KOPT-K1 (cell line): ENCODE results near the gene ITPRID2.

ENCODE experiments used
- H3K27ac ChIP-seq: fragments of 200-600 bp; sonication (generic); 2 replicates; pipeline ENCODE4 v1.5.1; 2016; ENCODE audit warnings: antibody characterized with exemption, mild to moderate bottlenecking, low read depth, low read length; ENCODE audit not compliant: poor library complexity, severe bottlenecking
- H3K36me3 ChIP-seq: fragments of 200-600 bp; sonication (generic); 2 replicates; pipeline ENCODE4 v1.5.1; 2017; ENCODE audit warnings: antibody characterized with exemption, mild to moderate bottlenecking, low read length, moderate library complexity; ENCODE audit not compliant: insufficient read depth
- H3K9me3 ChIP-seq: fragments of 200-600 bp; sonication (generic); 2 replicates; pipeline ENCODE4 v1.5.1; 2017; ENCODE audit warnings: antibody characterized with exemption, low read length, mild to moderate bottlenecking; ENCODE audit not compliant: insufficient read depth, poor library complexity, severe bottlenecking

ITPRID2 gene

DNA sequence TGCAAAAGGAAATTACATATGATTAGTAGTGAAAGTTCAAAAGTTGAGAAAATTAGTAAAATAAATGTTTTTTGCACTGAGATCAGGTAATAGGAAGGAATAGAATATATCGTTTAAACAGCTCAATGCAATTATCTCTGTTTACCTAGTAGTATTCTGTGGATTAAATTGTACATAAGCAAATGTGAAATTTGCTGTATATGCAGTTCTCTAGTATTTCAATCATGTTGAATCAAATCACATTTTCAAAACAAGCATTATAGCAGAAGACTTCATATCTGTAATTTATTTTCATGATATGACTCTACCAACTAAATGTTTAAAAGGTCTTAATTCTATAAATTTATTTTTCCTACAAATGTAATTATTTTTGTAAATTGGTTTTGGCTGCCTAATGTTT lies 31.6 kb downstream of the ITPRID2 start:
- H3K36me3 ChIP-seq: peaks cover 5% of the 10 kb centered on the region; the same call in 1 of the 2 replicates
- H3K27ac ChIP-seq: no peak overlapping the region
- H3K9me3 ChIP-seq: no peaks in the 10 kb centered on the region

DNA sequence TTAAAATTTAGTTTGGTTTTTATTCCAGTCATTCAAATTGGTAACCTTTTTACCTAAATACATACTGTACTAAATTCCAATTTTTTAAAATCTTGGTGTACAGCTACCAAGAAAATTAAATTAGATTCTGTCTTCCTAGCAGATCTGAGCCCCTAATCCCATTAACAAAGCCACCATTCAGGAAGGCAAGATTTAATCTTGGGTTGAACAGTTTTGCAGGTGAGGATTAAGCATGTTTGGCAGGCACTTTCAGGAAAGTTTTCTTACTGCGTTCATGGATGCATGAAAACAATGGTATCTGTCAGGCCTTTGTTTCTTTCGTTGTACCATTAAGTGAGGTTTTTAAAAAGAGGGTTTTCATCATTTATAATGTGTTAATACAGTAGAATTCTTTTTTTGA lies 32.8 kb downstream of the ITPRID2 start:
- H3K36me3 ChIP-seq: peaks cover 5% of the 10 kb centered on the region; the same call in 1 of the 2 replicates
- no peak overlapping the region for H3K27ac ChIP-seq
- H3K9me3 ChIP-seq: no peaks in the 10 kb centered on the region

DNA sequence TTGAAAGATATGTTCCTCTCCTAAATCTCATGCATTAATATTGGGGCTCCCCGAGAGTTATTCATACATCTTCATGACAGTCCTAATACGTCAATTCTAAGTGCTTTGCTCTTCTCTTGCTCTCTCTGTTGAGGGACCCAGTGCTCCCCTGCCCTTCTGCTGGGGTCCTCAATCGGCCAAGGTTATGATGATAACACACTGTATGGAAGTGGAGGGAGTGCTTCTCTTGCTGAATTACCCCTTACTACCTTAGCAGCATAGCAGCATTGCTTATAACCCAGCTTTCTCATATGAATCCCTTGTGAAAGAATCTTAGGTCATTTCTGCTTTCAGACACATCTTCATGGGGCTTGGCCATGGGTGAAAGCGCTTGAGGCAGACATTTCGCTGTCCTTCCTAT lies 43.2 kb downstream of the ITPRID2 start:
- no peaks in the 10 kb centered on the region for H3K36me3 ChIP-seq
- H3K9me3 ChIP-seq: no peaks in the 10 kb centered on the region
- no peak overlapping the region for H3K27ac ChIP-seq

DNA sequence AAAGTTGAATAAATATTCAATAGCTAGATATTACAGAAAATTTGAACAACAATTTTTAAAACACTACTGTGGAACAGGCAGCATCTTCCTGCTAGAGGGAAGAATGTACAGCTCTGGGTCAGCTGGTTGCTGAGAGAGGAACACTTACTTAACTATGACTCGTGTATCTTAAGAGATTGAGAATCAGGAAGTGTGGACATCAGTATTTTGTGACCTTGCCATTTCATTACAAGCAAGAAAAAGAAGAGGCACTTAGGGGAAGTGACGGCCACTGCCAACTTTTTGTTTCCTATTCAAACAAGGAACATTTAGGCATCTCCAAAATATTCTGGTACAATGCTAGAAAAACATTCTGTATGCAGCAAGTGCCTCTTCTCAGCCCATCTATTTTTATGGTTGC lies 45.9 kb downstream of the ITPRID2 start:
- Histone ChIP-seq H3K36me3 (no peaks in the 10 kb centered on the region), H3K9me3 (no peaks in the 10 kb centered on the region), H3K27ac (no peak overlapping the region)

DNA sequence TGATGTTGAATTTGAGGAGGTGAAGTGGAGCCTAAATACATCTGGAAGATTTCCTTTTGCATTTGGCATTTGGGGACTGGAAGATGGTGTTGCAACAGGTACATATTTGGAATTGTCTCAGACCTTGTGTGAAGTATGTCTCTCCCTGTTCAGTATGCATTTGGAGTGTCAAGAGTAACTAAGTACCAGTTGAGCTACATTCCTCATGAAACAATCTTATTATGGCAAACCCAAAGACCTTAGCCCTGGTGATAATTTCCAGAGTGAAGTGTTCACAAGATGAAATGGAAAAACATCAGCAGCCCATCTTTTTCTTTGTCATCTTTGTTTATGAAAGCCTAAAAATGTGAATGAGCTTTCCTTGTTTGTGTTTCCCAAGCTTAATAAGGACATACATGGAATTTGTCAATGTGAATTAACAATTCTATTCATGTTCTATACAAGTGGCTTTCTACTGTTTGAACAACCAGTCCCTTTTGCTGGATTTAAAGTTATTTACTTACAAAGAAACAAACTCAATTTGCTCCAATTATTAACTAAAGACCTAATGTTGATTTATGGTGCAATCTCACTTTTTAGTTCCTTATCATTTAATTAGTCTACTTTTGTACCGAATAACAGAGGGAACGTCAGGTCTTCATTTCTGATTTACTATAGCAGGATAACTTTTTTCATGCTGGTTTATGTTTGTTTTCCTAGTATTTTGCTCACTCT lies 52.0 kb downstream of the ITPRID2 start:
- no peak overlapping the region for H3K27ac ChIP-seq
- no peaks in the 10 kb centered on the region for H3K36me3 ChIP-seq

DNA sequence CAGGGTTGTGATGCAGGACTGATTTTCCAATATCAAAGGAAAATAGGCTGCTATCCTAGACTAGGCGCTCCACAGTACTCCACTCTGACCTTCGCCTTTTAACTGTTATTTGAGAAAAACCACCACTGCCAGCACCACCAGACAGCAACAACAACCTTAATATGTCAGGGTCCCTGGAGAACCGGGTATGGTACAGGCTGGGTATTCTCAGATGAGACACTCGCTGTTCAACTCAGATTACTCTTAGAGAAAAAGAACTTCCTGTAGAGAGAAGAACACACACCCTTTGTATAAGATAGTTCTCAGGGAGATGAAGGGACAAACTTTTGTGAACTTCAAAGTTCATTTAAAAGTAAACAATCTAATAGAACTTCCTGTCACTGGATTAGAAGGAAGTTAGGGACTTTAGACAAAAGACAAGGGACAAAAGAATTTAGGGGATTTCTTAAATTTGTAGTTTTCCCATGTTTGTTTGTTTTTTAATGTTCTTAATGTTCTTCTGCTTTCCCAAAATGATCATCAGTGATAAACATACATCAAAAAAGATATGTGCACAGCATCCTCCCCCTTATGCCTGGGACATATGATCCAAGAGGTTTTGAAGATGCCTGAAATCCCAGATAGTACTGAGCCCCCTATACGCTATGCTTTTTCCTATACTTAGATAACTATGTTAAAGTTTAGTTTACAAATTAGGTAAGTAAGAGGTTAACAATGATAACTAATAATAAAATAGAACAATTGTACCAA lies 52.8 kb downstream of the ITPRID2 start:
- H3K9me3 ChIP-seq: no peaks in the 10 kb centered on the region
- no peak overlapping the region for H3K27ac ChIP-seq
- H3K36me3 ChIP-seq: no peaks in the 10 kb centered on the region

More for the DNA sequence above, 52.0 kb downstream of the ITPRID2 start:
- H3K9me3 ChIP-seq: no peaks in the 10 kb centered on the region

DNA sequence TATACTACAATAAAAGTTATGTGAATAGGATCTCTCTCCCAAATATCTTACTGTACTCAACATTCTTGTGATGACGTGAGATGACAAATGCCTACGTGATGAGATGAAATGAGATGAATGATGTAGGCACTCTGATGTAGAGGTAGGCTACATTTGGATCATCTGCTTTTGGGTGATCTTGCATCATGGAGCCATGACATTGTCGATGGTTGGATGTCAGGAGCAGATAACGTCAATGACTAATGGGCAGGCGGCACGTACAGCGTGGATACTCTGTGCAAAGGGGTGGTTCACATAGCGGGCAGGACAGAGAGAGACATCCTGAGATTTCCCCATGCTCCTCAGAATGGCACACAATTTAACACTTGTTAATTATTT lies 53.4 kb downstream of the ITPRID2 start:
- no peaks in the 10 kb centered on the region for H3K9me3 ChIP-seq
- no peak overlapping the region for H3K27ac ChIP-seq
- no peaks in the 10 kb centered on the region for H3K36me3 ChIP-seq

DNA sequence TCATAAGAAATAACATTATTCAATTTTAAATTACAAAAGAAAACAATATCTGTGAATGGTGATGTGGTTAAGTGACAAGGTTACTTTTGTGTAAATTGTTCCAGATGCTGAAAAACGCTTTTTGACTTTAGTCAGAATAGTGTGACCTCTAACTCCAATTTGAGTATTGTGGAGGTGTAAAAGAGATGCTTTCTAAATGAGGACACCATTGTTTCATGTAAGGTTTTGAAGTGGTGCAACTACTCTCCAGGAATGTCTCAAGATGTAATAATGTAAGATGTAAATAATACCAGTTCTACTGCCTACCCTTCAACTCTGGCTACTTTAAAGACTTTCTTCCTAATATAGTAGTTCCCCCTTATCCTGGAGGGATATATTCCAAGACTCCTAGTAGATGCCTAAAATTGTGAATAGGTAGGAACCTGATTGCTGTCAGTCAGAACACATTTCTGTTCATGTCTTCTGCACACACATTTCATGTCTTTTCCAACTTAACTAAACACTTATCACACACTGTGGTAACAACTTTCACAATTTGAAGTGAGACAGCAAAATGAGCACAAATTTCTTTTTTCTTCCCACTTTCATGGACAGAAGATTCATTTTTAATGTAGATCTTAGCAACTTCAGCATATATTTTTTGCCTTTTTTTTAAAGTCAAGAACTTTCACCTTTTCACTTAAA lies 55.1 kb downstream of the ITPRID2 start:
- Histone ChIP-seq H3K36me3 (no peaks in the 10 kb centered on the region), H3K9me3 (no peaks in the 10 kb centered on the region), H3K27ac (no peak overlapping the region)

DNA sequence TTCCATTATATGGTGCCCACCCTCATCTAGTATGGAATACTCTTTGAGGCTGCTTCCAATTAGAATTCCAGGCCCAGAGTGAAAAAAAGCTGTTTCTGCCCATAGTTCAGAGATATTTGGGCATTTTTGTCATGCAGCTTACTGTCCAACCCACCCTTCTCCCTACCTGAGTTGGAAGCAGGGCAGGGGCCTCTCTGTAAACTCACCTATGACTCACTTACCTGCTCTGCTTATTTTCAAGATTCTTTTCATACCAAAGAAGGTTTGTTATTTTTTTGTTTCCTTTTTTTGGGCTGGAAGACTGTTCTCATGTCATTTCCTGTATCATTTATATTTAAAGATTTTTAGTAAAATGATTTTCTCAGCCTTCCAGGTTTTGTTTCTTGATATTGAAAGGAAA lies 55.7 kb downstream of the ITPRID2 start:
- no peaks in the 10 kb centered on the region for H3K9me3 ChIP-seq
- H3K27ac ChIP-seq: no peak overlapping the region
- H3K36me3 ChIP-seq: no peaks in the 10 kb centered on the region

DNA sequence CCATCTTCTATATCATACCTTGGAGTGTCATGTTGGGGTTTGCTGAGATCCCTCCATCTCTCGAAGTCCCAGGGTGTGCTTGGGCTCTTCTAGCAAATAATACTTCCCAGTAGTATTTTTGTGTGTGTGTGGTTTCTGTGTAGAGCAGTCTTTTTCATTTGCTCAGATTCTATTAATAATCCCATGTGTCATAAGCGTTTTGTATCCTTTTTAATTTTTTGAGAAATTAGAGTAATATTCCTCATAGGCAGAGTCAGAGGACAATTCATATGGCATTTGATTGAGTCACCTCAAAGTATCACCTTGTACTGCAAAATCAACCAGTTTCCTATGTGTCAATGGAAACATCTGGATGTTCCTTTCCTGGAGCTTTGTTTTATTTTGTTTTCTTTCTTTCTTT lies 56.7 kb downstream of the ITPRID2 start:
- Histone ChIP-seq H3K27ac (no peak overlapping the region), H3K36me3 (no peaks in the 10 kb centered on the region), H3K9me3 (no peaks in the 10 kb centered on the region)

DNA sequence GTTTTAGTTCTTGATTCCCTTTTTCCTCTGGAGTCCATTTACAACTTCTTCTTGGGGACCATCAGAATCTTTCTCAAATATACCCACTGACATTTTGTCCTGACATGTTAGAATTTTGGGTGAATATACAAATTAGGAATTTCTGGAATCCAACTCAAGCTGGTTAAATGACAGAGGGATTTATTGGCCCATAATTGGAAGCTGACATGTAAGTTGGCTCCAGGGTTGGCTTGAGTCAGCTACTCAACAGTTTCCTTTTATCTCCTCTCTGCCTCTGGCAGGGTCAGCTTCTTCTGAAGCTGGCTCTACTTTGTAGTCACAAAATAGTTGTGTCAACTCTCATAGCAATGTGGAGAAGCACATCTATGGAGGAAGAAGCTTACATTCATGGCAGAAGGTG lies 57.5 kb downstream of the ITPRID2 start:
- Histone ChIP-seq H3K27ac (no peak overlapping the region), H3K9me3 (no peaks in the 10 kb centered on the region), H3K36me3 (no peaks in the 10 kb centered on the region)

DNA sequence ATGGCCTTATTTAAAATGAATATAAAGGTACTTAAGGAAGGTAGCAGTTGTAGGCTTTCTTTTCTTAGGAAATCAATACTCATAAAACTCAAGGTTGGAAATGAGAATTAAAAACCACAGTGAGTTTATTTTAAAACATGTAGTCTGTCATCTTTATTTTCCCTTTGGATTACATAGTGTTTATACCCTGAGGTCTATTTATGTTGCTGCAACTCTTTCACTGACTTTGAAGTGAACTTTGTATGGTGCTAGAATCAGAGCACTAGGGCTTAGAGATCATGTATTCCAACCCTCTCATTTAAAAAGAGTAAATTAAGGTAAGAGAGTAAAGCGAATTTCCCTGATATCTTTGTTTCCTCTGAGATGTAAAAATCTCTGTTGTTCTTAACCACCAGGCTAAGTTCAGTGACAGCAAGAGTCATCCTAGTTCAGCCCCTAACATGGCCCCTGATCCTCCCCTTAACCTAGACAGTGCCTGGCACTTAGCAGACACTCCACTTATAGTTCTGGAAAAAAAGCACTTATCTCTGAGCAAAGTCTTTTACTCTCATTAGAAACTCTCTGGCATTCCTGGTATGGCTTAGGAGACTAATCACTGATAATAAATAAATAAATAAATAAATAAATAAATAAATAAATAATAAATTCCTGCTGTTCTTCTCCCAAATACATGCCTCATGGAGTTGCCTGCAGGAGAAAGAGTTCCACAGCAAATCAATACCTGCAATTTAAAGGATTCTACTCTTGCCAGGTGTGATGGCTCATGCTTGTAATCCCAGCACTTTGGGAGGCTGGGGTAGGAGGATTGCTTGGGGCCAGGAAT lies 61.1 kb downstream of the ITPRID2 start:
- no peaks in the 10 kb centered on the region for H3K9me3 ChIP-seq
- no peak overlapping the region for H3K27ac ChIP-seq
- no peaks in the 10 kb centered on the region for H3K36me3 ChIP-seq

DNA sequence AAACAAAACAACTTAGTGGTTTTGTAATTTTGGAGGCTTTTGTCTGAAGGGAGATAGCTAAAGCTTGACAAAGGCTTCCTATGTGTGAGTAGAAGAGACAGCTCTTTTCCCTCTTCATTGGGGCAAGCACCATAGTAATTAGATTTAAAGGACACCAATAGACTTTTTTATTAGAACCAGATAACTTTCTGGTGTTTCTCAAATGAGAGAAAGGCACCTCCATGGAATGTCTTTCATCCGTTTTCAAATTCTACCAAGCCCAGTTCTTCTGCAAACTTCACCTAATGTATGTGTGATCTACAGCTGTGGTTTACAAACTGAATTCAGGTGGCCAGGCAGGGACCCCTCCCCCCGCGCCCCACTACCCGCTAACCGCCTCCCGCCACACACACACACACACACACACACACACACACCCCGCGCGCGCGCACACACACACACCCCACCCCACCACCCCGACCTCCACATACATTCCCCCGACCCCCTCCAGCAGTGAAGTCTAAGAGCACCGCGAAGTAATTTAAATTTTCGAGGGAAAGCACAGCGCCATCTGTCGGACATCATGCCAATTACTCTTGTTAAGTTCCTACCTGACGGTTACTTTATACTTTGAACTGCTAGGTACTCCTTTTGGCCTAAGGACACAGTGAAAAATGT lies 62.5 kb downstream of the ITPRID2 start:
- Histone ChIP-seq H3K36me3 (no peaks in the 10 kb centered on the region), H3K27ac (no peak overlapping the region), H3K9me3 (no peaks in the 10 kb centered on the region)

DNA sequence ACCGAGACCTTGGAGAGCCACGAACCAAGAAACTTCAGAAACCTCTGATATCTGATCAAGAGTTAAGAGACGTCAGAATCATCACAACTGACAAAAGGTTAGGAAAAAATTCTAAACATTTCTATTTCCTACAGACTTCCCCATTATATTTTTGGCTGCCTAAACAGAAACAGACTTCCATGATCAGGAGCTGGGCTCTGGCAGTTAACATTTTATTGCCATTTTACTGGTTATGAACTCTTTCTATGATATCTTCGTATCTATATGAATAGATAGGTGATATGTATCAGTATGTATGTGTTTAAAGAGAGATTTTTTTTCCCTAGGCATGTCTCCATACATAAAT lies 63.0 kb downstream of the ITPRID2 start:
- Histone ChIP-seq H3K9me3 (no peaks in the 10 kb centered on the region), H3K36me3 (no peaks in the 10 kb centered on the region), H3K27ac (no peak overlapping the region)
